ENCODE measurements around the gene MAFG. TPM values are rescaled to one million over a fixed set of nuclear protein-coding genes. Genes with fewer than 3 reads are reported as not detected.

The MAFG gene
- total RNA-seq, 2 donors from 2014 or later: 8.3 to 14.5 TPM

GRCh38 chr17:81928544-81929252, 1.2 kb upstream of the MAFG start:
- H3K36me3 ChIP-seq (replicated peaks in 1 of 2; ENCODE audit: insufficient read depth in 1 of 2, low read depth in 2 of 2): no peaks in the 10 kb centered on the region
- ATAC-seq (no peak), DNase-seq (no peak)
- peaks cover 40% of the 10 kb centered on the region for H3K4me1 ChIP-seq
- intact Hi-C loops (cut with DNase I): no loop called here
- peak overlapping the region in 1 of 2 donors; percentile 60 for H3K4me3 ChIP-seq
- no peaks in the 10 kb centered on the region for H3K9me3 ChIP-seq
- WGBS, 2 donors: 39 to 100% methylated on average over 7 to 44 of the region's 44 CpGs
- peak overlapping the region in 1 of 4 donors; percentile 64 for H3K27ac ChIP-seq
- TF ChIP-seq POLR2A (IDR thresholded peaks at IDR 0.05) (no peak), CTCF (IDR thresholded peaks at IDR 0.05) (no peak)
- H3K27me3 ChIP-seq: no peaks in the 10 kb centered on the region

GRCh38 chr17:81927152-81927652, 333 bp downstream of the MAFG start:
- no peaks in the 10 kb centered on the region for H3K36me3 ChIP-seq (replicated peaks in 1 of 2; ENCODE audit: insufficient read depth in 1 of 2, low read depth in 2 of 2)
- H3K27ac ChIP-seq: peak overlapping the region; percentile 89 to 98 (median 96)
- no peak for DNase-seq
- H3K4me1 ChIP-seq: peaks cover 51% of the 10 kb centered on the region
- intact Hi-C loops (cut with DNase I): no loop called here
- no peaks in the 10 kb centered on the region for H3K27me3 ChIP-seq
- WGBS, 2 donors: 1% methylated on average over 24 of the region's 78 CpGs; no CpG with 5 or more reads in 1 of the 2 donors
- H3K9me3 ChIP-seq: no peaks in the 10 kb centered on the region
- peak; percentile 0 for ATAC-seq
- H3K4me3 ChIP-seq: peak overlapping the region; percentile 85 to 98
- TF ChIP-seq POLR2A (IDR thresholded peaks at IDR 0.05) (no peak), CTCF (IDR thresholded peaks at IDR 0.05) (no peak)

- peaks cover 51% of the 10 kb centered on the region for H3K4me1 ChIP-seq
- 1 to 2% methylated on average over 16 to 46 of the region's 46 CpGs for WGBS, 2 donors
- H3K9me3 ChIP-seq: no peaks in the 10 kb centered on the region
- peak overlapping the region; percentile 89 to 98 (median 96) for H3K27ac ChIP-seq
- peak; percentile 80 to 91 (median 88) for DNase-seq
- no peaks in the 10 kb centered on the region for H3K27me3 ChIP-seq
- intact Hi-C loops (cut with DNase I): no loop called here
- H3K36me3 ChIP-seq (replicated peaks in 1 of 2; ENCODE audit: insufficient read depth in 1 of 2, low read depth in 2 of 2): no peaks in the 10 kb centered on the region
- no peak for TF ChIP-seq CTCF (IDR thresholded peaks at IDR 0.05)
- TF ChIP-seq POLR2A (IDR thresholded peaks at IDR 0.05): peak; percentile 36 to 68 (median 66)
- peak; percentile 61 for ATAC-seq
- H3K4me3 ChIP-seq: peak overlapping the region; percentile 85 to 98
Observed at GRCh38 chr17:81926451-81927151, 934 bp downstream of the MAFG start.

GRCh38 chr17:81925860-81926450, 1.6 kb downstream of the MAFG start:
- H3K9me3 ChIP-seq: no peaks in the 10 kb centered on the region
- WGBS, 2 donors: 31 to 41% methylated on average over 6 to 10 of the region's 10 CpGs
- no peaks in the 10 kb centered on the region for H3K36me3 ChIP-seq (replicated peaks in 1 of 2; ENCODE audit: insufficient read depth in 1 of 2, low read depth in 2 of 2)
- DNase-seq (no peak), ATAC-seq (no peak)
- H3K4me3 ChIP-seq: no peak overlapping the region
- peaks cover 51% of the 10 kb centered on the region for H3K4me1 ChIP-seq
- H3K27ac ChIP-seq: peak overlapping the region; percentile 89 to 98 (median 96)
- no peak for TF ChIP-seq POLR2A (IDR thresholded peaks at IDR 0.05)
- H3K27me3 ChIP-seq: no peaks in the 10 kb centered on the region
- intact Hi-C loops (cut with DNase I): no loop called here

Measured in body of pancreas (tissue), 4 donors.